WERI-Rb-1 (cell line): ENCODE data around the gene ANAPC4.

Experiments
- DNase-seq: peaks from one replicate; pipeline ENCODE4 v3.0.0-alpha.2; 2020
- H3K27ac ChIP-seq: fragments of 250-450 bp; sonication (Bioruptor Pico); 2 replicates; pipeline ENCODE4 v1.5.1; 2020; ENCODE audit warnings: mild to moderate bottlenecking, moderate library complexity
- H3K27me3 ChIP-seq: fragments of 250-450 bp; sonication (Bioruptor Pico); 2 replicates; pipeline ENCODE4 v1.5.1; 2021; ENCODE audit warnings: mild to moderate bottlenecking, low read depth, moderate library complexity; ENCODE audit not compliant: insufficient read depth, severe bottlenecking
- H3K36me3 ChIP-seq: fragments of 250-450 bp; sonication (Bioruptor Pico); 2 replicates; pipeline ENCODE4 v1.5.1; 2020; ENCODE audit warnings: mild to moderate bottlenecking, moderate library complexity
- H3K4me3 ChIP-seq: 2 replicates; pipeline ENCODE4 v1.5.1; 2011; ENCODE audit warnings: low read depth, mild to moderate bottlenecking, control low read depth, low read length
- H3K9me3 ChIP-seq: fragments of 250-450 bp; sonication (Bioruptor Pico); 2 replicates; pipeline ENCODE4 v1.5.1; 2021; ENCODE audit warnings: mild to moderate bottlenecking, moderate library complexity; ENCODE audit not compliant: severe bottlenecking
- TF ChIP-seq, protein P1 (sequence below): IDR thresholded peaks from 2 replicates; pipeline ENCODE4 v1.5.1; 2011; ENCODE audit warnings: low read depth, mild to moderate bottlenecking, control low read depth, inconsistent platforms, low read length

ANAPC4 gene

DNA sequence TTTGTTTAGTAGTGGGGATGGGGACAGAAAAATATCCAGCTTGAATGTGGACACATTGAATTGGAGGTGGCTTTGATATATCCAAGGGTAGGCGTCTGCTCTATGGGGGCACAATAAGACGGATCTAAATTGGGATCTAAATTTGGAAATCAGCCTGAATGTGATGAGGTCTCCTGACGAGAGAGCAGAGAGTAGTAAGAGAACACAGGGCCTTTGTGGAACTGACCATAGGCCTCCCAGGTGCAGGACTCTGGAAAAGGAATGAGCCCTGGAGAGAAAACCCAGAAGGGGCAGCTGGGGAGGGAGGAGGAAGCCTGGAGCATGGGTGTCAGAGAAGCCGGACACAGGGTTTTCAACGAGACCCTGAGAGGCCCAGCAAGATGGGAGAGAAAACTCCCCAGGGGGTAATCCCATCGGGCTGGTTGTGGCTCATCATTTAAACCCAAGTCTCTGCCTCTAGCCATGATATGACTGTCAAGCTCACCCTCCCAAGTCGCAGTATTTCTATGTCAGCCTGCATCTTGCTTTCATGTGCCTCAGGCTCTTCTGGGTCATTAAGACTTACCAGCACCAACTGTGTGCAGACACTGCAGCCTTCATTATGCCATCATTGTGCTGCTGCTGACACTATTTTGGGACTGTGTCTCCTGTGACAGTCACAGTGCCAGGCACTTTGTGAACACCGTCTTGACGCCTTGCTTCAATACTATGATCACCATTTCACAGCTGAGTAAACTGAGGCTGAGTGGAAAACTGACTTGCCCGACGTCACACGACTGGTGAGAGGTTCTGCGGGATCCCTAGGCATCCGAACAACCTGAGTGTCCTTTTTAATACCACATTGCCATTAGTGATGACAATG, 57.1 kb downstream of the ANAPC4 start:
- Histone ChIP-seq H3K4me3 (no peak overlapping the region), H3K27me3 (no peaks in the 10 kb centered on the region), H3K27ac (no peak overlapping the region), H3K36me3 (no peaks in the 10 kb centered on the region), H3K9me3 (no peaks in the 10 kb centered on the region)
- TF ChIP-seq, protein P1, sequence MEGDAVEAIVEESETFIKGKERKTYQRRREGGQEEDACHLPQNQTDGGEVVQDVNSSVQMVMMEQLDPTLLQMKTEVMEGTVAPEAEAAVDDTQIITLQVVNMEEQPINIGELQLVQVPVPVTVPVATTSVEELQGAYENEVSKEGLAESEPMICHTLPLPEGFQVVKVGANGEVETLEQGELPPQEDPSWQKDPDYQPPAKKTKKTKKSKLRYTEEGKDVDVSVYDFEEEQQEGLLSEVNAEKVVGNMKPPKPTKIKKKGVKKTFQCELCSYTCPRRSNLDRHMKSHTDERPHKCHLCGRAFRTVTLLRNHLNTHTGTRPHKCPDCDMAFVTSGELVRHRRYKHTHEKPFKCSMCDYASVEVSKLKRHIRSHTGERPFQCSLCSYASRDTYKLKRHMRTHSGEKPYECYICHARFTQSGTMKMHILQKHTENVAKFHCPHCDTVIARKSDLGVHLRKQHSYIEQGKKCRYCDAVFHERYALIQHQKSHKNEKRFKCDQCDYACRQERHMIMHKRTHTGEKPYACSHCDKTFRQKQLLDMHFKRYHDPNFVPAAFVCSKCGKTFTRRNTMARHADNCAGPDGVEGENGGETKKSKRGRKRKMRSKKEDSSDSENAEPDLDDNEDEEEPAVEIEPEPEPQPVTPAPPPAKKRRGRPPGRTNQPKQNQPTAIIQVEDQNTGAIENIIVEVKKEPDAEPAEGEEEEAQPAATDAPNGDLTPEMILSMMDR = no peak
- no peak for DNase-seq

DNA sequence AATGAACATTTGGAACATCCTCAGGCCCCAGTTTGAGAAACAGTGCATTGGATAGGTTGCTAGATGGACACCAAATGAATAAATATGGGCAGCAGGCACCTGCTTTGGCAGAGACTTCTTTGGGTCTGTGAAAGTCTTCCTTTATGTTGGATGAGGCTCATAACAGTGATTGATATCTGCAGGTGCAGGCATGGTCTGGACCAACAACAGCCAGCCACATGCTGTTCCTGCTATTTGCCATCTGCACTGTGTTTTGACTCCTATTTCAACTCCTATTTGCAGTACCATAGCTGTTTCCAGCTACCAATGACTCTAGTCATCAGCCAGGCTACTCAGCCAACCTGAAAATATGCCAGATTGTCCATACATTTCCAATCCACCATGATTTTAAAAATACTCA, 60.9 kb downstream of the ANAPC4 start:
- TF ChIP-seq, protein P1 = no peak
- no peak overlapping the region for H3K4me3 ChIP-seq
- no peaks in the 10 kb centered on the region for H3K27me3 ChIP-seq
- H3K9me3 ChIP-seq = no peaks in the 10 kb centered on the region
- H3K27ac ChIP-seq = no peak overlapping the region
- no peaks in the 10 kb centered on the region for H3K36me3 ChIP-seq
- DNase-seq = no peak

DNA sequence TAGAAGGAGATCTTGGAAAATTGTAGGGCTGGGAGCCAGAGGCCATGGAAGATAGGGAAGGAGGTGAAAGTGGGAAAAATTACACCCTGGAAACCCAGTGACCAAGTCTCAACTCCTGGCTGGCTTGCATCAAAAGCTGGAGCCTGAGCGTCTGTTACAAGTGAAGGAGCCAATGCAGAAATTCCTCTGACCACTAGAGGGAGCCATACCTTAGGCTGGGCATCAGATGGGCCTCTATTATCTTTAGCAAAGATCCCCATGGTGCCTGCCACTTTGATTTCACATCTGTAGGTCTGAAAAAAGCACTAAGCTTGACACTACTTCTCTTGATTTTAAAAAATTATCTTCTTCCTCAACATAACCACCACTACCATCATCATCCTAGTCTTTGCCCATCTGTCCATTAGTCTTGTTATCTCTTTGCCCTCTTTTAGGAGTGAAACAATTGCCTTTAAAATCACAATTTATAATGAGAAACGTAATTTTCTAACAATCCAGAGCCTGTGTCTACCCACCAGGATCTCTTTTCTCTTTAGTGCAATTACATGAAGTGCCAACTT, 62.9 kb downstream of the ANAPC4 start:
- Histone ChIP-seq H3K36me3 (no peaks in the 10 kb centered on the region), H3K4me3 (no peak overlapping the region), H3K27ac (no peak overlapping the region), H3K27me3 (no peaks in the 10 kb centered on the region), H3K9me3 (no peaks in the 10 kb centered on the region)
- TF ChIP-seq, protein P1 = peak; percentile 94
- DNase-seq = peak; percentile 76

DNA sequence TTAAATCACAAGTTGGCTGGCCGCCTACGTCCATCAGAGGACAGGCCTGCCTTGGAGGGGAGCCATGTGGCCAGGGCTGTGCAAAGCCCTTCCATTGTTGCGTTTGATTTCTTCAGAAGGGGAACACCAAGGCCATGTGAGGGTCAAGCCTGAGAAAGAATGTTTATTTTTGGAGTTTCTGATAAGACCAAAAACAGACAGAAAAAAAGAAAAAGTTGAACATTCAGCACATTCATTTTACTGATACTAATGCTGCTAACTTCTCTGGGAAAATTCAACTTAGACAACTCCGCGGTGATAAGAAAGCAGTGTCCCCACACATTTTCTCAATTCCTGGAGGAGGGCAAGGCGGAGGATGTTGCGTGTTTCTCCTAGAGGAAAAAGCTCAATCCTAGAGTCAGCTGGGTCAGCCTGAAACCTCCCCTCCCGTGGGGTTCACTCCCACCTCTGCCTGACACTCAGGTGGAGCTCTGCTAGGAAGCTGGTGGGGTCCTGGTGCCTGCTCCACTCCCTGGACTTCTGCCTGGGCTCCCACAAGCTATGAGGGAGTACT, 63.5 kb downstream of the ANAPC4 start:
- TF ChIP-seq, protein P1 = no peak
- no peak for DNase-seq
- no peak overlapping the region for H3K4me3 ChIP-seq
- H3K27ac ChIP-seq = no peak overlapping the region
- H3K27me3 ChIP-seq = no peaks in the 10 kb centered on the region
- no peaks in the 10 kb centered on the region for H3K36me3 ChIP-seq
- H3K9me3 ChIP-seq = no peaks in the 10 kb centered on the region

DNA sequence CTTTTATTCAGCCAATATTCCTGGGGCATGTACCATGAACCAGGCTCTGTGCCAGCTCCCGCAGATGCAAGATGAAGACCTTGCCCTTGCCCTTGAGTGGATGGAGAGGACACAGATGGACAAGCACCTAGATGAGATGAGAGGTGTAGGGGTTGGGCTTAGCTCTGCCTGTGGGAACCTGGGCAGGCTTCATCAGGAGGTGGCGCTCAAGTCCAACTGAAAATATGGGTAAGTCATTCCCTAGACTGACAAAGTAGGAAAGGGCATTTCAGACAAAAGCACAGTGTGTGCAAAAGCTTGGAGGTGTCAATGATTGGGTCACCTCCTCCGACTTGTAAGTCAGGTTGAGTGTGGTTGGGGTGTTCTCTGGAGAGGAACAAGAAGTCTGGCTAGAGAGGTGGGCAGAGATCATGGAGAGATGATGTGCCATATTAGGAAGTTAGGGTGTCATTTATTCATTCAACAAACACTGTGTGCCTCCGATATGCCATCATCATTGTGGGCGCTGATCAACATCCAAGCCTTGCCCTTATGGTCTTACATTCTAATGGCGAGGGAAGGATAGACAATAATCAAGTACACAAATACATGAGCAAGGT, 64.6 kb downstream of the ANAPC4 start:
- Histone ChIP-seq H3K9me3 (no peaks in the 10 kb centered on the region), H3K27me3 (no peaks in the 10 kb centered on the region), H3K4me3 (no peak overlapping the region), H3K36me3 (no peaks in the 10 kb centered on the region), H3K27ac (no peak overlapping the region)
- DNase-seq = peak; percentile 82
- TF ChIP-seq, protein P1 = peak; percentile 96
